ENCODE results near the gene DCAF5.

The DCAF5 gene

DNA sequence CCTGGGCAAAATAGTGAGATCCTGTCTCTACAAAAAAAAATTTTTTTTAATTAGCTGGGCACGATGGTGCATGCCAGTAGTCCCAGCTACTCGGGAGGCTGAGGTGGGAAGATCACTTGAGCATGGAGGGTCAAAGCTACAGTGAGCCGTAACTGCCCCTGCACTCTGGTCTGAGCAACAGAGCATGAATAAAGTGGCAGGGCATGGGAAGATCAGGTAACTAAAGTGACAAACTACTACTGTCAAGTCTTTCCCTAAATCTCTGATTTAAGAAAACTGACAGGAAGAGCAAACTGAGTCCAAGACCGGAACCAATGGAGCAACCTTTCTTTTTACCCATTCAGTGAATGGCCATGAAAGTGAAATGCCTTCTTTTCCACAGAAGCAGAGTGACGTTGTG is 10.8 kb downstream of the DCAF5 start:
- no peak for DNase-seq

- DNase-seq, result no peak
Observed at GRCh38 chr14:69141550-69141949, 11.4 kb downstream of the DCAF5 start.

DNA sequence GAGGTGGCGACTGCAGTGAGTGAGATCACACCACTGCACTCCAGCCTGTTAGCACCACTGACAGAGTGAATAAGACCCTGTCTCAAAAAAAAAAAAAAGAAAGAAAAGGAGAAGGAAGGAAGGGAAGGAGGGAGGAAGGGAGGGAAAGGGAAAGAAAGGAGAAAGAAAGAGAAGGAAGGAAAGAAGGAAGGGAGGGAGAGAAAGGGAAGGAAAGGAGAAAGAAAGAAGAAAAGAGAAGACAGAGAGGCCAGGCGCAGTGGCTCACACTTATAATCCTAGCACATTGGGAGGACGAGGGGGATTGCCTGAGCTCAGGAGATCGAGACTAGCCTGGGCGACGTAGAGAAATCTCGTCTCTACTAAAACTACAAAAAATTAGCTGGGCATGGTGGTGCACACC is 13.2 kb downstream of the DCAF5 start:
- no peak for DNase-seq

- DNase-seq, result no peak
Observed at GRCh38 chr14:69137843-69138535, 14.9 kb downstream of the DCAF5 start.

- DNase-seq, result no peak
Observed at GRCh38 chr14:69137416-69137815, 15.5 kb downstream of the DCAF5 start.

GRCh38 chr14:69135133-69135532 is 17.8 kb downstream of the DCAF5 start:
- peak; percentile 38 for DNase-seq

GRCh38 chr14:69133206-69134125 is 19.5 kb downstream of the DCAF5 start:
- no peak for DNase-seq

GRCh38 chr14:69132513-69133181 is 20.3 kb downstream of the DCAF5 start:
- DNase-seq, result no peak

DNA sequence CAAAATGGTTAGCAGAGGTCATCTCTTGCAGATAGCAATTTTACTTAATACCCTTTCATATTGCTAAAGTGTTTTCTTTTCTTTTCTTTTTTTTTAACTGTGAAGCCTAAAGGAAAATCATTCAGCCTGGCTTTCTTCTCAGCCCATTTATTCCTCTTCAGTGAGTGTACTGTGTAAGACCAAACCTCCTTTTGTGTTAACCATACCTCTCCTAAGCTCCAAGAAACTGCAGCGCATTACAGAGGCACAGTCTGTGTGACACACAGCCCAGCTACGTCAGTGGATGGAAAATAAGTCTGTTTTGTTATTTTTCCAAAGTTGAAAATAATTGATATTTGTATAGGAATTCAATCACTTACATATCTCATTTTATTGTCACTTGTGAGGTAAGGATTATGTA is 21.7 kb downstream of the DCAF5 start:
- no peak for DNase-seq

DNA sequence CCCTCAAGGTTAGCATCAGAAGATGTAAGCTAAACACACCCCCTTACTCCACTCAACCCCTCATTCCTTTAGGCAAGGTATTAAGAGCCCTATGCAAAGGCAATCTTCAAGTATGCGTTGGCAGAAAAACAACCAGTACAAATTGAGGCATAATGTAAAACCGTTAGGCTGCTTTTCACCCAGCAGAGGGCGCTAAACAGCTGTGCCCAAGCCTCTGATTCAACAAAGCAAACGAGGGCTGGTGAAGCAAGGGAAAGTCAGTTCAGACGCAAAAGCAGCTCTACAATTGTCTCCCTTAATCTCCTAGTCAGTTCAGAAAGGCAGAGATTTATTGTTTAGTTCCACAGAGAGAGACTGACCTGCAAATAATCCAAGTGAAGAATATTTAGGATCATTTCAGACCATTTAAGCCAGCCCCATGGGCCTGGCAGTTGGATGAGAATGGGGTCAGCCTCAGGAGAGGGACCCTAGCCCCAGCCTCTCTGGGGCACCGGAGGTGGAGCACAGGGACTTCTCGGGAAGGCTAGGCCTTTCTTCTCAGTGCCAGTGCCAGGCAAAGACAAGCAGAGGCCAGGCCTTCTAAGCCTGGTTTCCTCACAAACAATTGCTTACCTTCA is 23.5 kb downstream of the DCAF5 start:
- peak; percentile 86 for DNase-seq

DNA sequence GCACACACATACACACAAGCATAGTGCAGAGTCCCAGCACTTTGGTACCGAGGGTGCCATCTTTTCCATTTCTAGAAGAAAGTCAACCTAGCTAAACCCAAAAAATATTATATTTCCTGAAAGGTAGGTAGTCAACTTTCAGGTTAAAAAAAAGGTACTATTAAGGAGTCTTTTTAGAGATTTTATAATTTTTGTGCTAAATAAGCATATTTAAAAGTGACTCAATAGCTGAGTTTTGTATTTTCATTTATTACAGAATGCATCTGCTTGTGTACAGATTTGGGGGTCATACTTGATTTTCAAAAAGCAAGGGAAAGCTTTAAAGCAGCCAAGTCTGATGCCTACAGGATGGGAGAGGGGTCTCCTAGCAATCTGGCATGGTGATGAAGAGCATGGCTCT is 34.6 kb downstream of the DCAF5 start:
- no peak for DNase-seq

GRCh38 chr14:69117020-69117767 is 35.7 kb downstream of the DCAF5 start:
- no peak for DNase-seq

- DNase-seq, result no peak
Observed at GRCh38 chr14:69115407-69116185, 37.3 kb downstream of the DCAF5 start.

DNA sequence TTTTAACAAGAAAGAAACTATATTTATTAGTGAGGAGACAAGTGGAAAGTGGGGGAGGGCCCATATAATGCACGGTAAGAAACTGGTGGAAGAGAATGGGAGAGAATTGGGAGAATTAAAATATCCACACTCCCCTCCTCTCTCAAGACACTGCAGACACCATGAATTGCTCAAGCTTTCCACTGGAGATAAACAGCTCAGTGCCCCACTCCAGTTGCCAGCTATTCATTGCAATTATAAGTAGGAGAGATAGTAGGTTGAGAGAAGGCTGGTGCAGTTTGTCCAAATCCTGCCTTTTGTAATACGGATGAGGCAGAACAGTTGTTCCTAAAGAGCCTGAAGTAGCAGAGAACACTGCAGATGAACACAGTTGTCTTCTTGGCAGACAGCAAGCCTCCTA is 38.2 kb downstream of the DCAF5 start:
- DNase-seq, result no peak

DNA sequence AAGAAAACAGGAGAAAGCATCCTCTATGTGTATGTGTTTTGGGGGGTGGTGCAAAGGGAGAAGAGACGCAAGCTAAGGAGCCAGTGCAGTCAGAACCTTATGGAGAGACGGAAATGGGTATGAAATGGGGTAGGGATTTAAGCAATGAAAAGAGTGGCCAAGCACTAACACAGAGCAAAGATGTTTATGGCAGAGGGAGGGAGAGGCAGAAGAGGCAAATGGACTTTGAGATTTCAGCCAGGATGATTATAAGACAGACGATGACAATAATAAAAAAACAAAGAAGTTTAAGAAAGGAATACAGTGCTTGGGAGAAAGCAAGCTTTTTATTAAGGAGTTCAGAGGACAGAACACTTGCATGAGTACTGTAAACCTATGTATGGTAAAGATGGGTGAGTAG is 44.6 kb downstream of the DCAF5 start:
- DNase-seq, result no peak

DNA sequence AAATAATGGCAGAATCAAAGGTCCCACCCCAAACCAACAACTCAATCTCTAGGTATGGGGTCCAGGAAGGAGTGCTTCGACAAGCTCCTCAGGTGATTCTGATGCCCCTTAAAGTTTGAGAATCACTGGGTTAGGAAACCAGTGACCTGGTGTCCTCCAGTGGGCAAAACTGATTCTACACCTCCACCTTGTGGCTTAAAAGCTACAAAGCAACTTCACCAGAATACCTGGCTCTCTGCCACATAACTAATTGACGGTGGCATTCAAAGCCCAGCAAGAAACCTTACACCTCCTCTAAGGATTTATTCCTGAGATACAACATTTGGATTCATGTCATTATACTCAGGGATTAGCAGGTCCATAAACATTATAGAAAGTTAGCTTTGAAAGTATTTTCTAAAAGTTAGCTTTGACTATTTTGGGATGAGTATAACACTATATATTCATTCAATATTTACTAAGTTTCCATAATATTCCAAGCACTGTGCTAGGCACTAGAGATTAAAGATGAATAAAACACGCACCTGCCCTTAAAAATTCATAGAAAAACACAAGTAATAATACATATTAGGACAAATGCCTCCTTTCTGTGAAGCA is 45.4 kb downstream of the DCAF5 start:
- peak; percentile 77 for DNase-seq

DNA sequence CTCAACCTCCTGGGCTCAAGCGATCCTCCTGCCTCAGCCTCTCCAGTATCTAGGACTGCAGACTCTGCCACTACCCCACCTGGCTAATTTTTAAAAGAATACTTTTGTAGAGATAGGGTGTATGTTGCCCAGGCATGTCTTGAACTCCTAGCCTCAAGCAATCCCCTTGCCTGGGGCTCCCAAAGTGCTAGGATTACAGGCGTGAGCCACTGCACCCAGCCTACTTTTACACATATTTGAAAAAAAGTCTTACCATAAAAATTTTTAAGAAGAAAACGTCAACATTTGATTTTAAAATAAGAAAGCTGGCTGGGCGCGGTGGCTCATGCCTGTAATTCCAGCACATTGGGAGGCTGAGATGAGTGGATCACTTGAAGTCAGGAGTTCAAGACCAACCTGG is 46.5 kb downstream of the DCAF5 start:
- no peak for DNase-seq

- no peak for DNase-seq
Observed at GRCh38 chr14:69105326-69105725, 47.6 kb downstream of the DCAF5 start.

GRCh38 chr14:69101331-69101826 is 51.5 kb downstream of the DCAF5 start:
- no peak for DNase-seq

DNA sequence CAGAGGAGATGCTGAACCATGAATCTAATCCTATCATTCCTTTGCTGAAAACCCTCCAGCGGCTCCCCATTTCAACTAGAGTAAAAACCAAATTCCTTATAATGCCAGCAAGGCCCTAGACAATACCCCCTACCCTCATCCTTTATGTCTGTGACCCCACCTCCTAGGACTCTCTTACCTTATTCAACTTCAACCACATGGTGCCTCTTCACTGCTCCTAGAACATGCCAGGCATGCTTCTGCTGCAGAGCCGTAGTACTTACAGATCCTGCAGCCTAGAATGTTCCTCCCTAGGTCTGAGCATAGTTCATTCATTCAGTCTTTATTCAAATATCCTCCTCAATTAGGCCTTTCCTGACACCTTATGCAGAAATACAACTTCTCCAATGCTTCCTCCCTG is 54.9 kb downstream of the DCAF5 start:
- no peak for DNase-seq
